Muscle layer of duodenum (tissue), 2 donors: ENCODE results near the gene ZNF274.

ENCODE experiments used
- H3K27ac ChIP-seq: one replicate; pipeline ENCODE4 v1.7.0; 2013; ENCODE audit warnings: mild to moderate bottlenecking, low read length
- H3K27me3 ChIP-seq: one replicate; pipeline ENCODE4 v1.7.0; 2013; ENCODE audit warnings: low read depth, mild to moderate bottlenecking, control low read depth, low read length
- H3K36me3 ChIP-seq, 2 donors: one replicate each; pipeline ENCODE4 v1.7.0; 2013; ENCODE audit warnings: low read length in 2 of 2, control low read depth in 1 of 2, mild to moderate bottlenecking in 1 of 2; ENCODE audit not compliant: insufficient read depth in 2 of 2, control insufficient read depth in 1 of 2
- H3K4me1 ChIP-seq, 2 donors: one replicate each; pipeline ENCODE4 v1.7.0; 2013; ENCODE audit warnings: low read length in 2 of 2, mild to moderate bottlenecking in 2 of 2, control low read depth in 1 of 2, moderate library complexity in 1 of 2; ENCODE audit not compliant: insufficient read depth in 2 of 2, control insufficient read depth in 1 of 2
- H3K4me3 ChIP-seq, 2 donors: one replicate each; pipeline ENCODE4 v1.7.0; 2013; ENCODE audit warnings: low read length in 2 of 2, low read depth in 1 of 2, mild to moderate bottlenecking in 1 of 2
- H3K9me3 ChIP-seq, 2 donors: one replicate each; pipeline ENCODE4 v1.7.0; 2013; ENCODE audit warnings: low read length in 2 of 2, control low read depth in 1 of 2, mild to moderate bottlenecking in 1 of 2; ENCODE audit not compliant: control insufficient read depth in 1 of 2
- donor health status: healthy.

The ZNF274 gene

GRCh38 chr19:58166708-58167280 lies 16.1 kb upstream of the ZNF274 start:
- peak overlapping the region in 1 of 2 donors; percentile 46 for H3K4me3 ChIP-seq
- H3K36me3 ChIP-seq = no peaks in the 10 kb centered on the region
- H3K27ac ChIP-seq = no peak overlapping the region
- H3K9me3 ChIP-seq = peaks cover 27 to 81% of the 10 kb centered on the region in 2 donors
- H3K4me1 ChIP-seq = no peaks in the 10 kb centered on the region
- H3K27me3 ChIP-seq = no peaks in the 10 kb centered on the region

- H3K36me3 ChIP-seq = no peaks in the 10 kb centered on the region
- H3K4me1 ChIP-seq = no peaks in the 10 kb centered on the region
- no peak overlapping the region for H3K27ac ChIP-seq
- peak overlapping the region in 1 of 2 donors; percentile 44 for H3K4me3 ChIP-seq
- no peaks in the 10 kb centered on the region for H3K27me3 ChIP-seq
- peaks cover 28 to 79% of the 10 kb centered on the region in 2 donors for H3K9me3 ChIP-seq
Observed at GRCh38 chr19:58170860-58171259, 12.0 kb upstream of the ZNF274 start.

- no peaks in the 10 kb centered on the region for H3K4me1 ChIP-seq
- H3K36me3 ChIP-seq = peaks cover 22 to 54% of the 10 kb centered on the region in 2 donors
- no peaks in the 10 kb centered on the region for H3K27me3 ChIP-seq
- peaks cover 57 to 67% of the 10 kb centered on the region in 2 donors for H3K9me3 ChIP-seq
- peak overlapping the region; percentile 62 to 80 for H3K4me3 ChIP-seq
- peak overlapping the region; percentile 30 for H3K27ac ChIP-seq
Observed at GRCh38 chr19:58181902-58182576, 822 bp upstream of the ZNF274 start.

- Histone ChIP-seq H3K27ac (peak overlapping the region; percentile 30), H3K9me3 (peaks cover 55 to 67% of the 10 kb centered on the region in 2 donors), H3K4me3 (peak overlapping the region; percentile 62 to 80), H3K27me3 (no peaks in the 10 kb centered on the region), H3K36me3 (peaks cover 22 to 54% of the 10 kb centered on the region in 2 donors), H3K4me1 (no peaks in the 10 kb centered on the region)
Observed at GRCh38 chr19:58182577-58182988, 278 bp upstream of the ZNF274 start.

GRCh38 chr19:58183817-58184215 lies 955 bp downstream of the ZNF274 start:
- H3K9me3 ChIP-seq = peaks cover 44 to 65% of the 10 kb centered on the region in 2 donors
- H3K36me3 ChIP-seq = peaks cover 18 to 53% of the 10 kb centered on the region in 2 donors
- H3K4me1 ChIP-seq = no peaks in the 10 kb centered on the region
- H3K4me3 ChIP-seq = peak overlapping the region; percentile 62 to 80
- no peaks in the 10 kb centered on the region for H3K27me3 ChIP-seq
- peak overlapping the region; percentile 87 for H3K27ac ChIP-seq

- H3K9me3 ChIP-seq = peaks cover 68 to 94% of the 10 kb centered on the region in 2 donors
- no peaks in the 10 kb centered on the region for H3K27me3 ChIP-seq
- peak overlapping the region; percentile 11 to 64 for H3K4me3 ChIP-seq
- H3K36me3 ChIP-seq = peaks cover 29 to 97% of the 10 kb centered on the region in 2 donors
- H3K27ac ChIP-seq = no peak overlapping the region
- H3K4me1 ChIP-seq = no peaks in the 10 kb centered on the region
Observed at GRCh38 chr19:58196901-58197616, 14.2 kb downstream of the ZNF274 start.

- Histone ChIP-seq H3K36me3 (peaks cover 43 to 99% of the 10 kb centered on the region in 2 donors), H3K4me1 (no peaks in the 10 kb centered on the region), H3K9me3 (peaks cover 76 to 100% of the 10 kb centered on the region in 2 donors), H3K4me3 (peak overlapping the region in 1 of 2 donors; percentile 69), H3K27ac (no peak overlapping the region), H3K27me3 (no peaks in the 10 kb centered on the region)
Observed at GRCh38 chr19:58203814-58204475, 21.1 kb downstream of the ZNF274 start.

- H3K9me3 ChIP-seq = peaks cover 80 to 100% of the 10 kb centered on the region in 2 donors
- peaks cover 48 to 99% of the 10 kb centered on the region in 2 donors for H3K36me3 ChIP-seq
- no peaks in the 10 kb centered on the region for H3K27me3 ChIP-seq
- peak overlapping the region; percentile 19 to 69 for H3K4me3 ChIP-seq
- no peaks in the 10 kb centered on the region for H3K4me1 ChIP-seq
- no peak overlapping the region for H3K27ac ChIP-seq
Observed at GRCh38 chr19:58204566-58204965, 21.7 kb downstream of the ZNF274 start.

- Histone ChIP-seq H3K9me3 (peaks cover 95 to 98% of the 10 kb centered on the region in 2 donors), H3K4me3 (peak overlapping the region; percentile 24 to 69)
Observed at GRCh38 chr19:58209577-58209976, 26.7 kb downstream of the ZNF274 start.

GRCh38 chr19:58212336-58213074 lies 29.6 kb downstream of the ZNF274 start:
- Histone ChIP-seq H3K4me1 (no peaks in the 10 kb centered on the region), H3K27me3 (no peaks in the 10 kb centered on the region), H3K36me3 (peaks cover 53 to 66% of the 10 kb centered on the region in 2 donors), H3K27ac (no peak overlapping the region), H3K9me3 (peaks cover 85 to 98% of the 10 kb centered on the region in 2 donors), H3K4me3 (peak overlapping the region; percentile 17 to 69)

More at GRCh38 chr19:58209577-58209976, 26.7 kb downstream of the ZNF274 start:
- no peaks in the 10 kb centered on the region for H3K4me1 ChIP-seq
- H3K36me3 ChIP-seq = peaks cover 68 to 95% of the 10 kb centered on the region in 2 donors
- H3K27me3 ChIP-seq = no peaks in the 10 kb centered on the region
- no peak overlapping the region for H3K27ac ChIP-seq
